Measurements from ENCODE around the gene CDC42EP2.

Gene CDC42EP2

GRCh38 chr11:65298131-65298535 lies 16.5 kb upstream of the CDC42EP2 start:
- no peak for DNase-seq (ENCODE audit: low read depth)

GRCh38 chr11:65298655-65299179 lies 15.9 kb upstream of the CDC42EP2 start:
- DNase-seq (ENCODE audit: low read depth): no peak

- DNase-seq (ENCODE audit: low read depth): no peak
Measured at GRCh38 chr11:65300621-65301275, 13.9 kb upstream of the CDC42EP2 start.

DNA sequence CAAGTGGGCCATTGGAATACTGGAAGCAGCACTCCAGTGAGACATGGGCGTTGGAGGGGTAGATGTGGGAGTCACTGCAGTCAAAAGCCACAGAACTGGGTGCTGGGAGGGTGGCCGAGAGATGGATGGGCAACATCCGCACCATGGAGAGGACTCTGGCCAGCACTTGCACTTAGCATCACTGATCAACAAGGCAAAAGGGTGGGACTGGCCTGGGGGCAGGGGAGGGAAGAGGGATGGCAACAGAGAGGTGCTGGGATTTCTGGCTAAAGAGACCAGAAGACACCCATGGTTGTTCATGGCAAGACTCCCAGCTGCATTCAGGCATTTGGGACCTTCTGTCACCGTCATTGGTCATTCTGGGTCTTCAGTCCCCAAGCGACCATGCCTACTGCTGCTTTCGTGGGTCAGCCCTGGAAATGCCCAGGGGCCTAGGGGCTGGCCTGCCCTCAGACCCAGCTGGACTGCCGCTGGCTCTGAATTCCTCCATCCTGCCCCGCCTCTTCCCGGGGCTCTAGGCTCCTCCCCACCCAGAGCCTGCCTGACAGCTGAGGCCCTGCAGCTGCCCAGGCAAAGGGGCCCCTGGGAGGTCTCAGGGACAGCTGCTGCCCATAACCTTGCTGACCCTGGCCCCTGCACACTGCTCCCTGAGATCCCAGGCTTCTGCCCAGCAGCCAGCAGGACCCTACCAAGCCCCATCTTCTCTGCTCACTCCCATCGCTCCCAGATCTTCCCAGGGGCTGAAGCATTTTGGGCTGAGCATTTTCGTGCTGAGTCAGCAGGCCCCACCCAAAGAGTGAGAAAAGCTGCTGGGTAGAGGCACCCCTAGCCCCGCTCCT lies 13.0 kb upstream of the CDC42EP2 start:
- DNase-seq (ENCODE audit: low read depth): no peak

- DNase-seq (ENCODE audit: low read depth): no peak
Measured at GRCh38 chr11:65303555-65303954, 11.1 kb upstream of the CDC42EP2 start.

DNA sequence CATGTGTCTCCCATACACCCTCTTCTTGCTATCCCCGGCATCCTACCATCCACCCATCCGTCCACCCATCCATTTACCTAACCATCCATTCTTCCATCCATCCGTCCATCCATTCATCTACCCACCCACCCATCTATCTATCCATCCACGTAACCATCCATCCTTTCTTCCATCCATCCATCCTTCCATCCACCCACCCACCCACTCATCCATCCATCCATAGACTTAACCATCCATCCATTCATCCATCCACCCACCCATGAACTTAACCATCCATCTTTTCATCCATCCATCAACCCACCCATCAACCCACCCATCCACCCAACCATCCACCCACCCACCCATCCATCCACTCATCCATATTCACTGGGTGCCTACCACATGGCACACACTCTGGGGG lies 10.6 kb upstream of the CDC42EP2 start:
- no peak for DNase-seq (ENCODE audit: low read depth)

GRCh38 chr11:65304613-65305012 lies 10.1 kb upstream of the CDC42EP2 start:
- DNase-seq (ENCODE audit: low read depth): no peak

GRCh38 chr11:65305501-65306268 lies 9.0 kb upstream of the CDC42EP2 start:
- DNase-seq (ENCODE audit: low read depth): no peak

DNA sequence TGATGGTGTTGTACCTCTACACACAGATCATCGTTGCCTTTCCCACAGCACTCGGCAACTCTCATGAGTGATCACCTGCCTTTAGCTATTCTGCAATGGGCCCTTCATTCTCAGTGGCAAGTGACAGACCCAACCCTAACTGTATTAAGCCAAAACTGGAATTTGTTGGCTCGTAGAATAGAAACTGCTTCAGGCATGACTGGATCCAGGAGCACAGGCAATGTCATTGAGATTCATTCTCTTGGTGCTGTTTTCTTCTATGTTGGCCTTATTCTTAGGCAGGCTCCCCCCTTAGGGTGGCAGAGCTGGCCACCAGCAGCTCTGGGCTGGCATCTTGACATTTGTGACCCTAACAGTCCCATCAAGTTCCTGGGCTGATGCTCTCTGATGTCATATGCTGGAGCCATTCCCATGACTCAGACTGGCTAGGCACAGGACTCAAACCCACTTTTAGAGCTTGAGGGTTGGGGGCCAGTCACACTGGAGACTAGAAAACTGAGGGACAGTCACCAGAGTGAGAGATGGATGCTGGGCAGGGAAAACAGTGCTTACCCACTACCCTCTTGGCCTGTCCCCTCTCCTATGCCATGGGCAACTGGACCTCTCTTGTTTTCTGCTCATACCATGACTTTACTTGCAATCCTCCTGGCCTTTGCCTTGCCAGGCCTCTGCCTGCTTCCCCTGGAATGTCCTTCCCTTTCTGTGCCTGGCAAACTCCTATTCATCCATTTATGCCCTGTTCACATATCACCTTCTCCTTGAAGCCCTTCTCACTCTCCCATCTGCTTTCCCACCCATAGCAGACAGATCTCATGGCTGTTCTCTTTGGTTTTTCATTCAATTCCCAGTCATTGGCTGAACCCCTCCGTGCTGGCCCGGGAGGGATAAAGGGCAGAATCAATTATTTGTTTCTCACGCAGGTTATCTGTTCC lies 7.1 kb upstream of the CDC42EP2 start:
- DNase-seq (ENCODE audit: low read depth): no peak

- DNase-seq (ENCODE audit: low read depth): no peak
Measured at GRCh38 chr11:65308281-65308891, 6.3 kb upstream of the CDC42EP2 start.

GRCh38 chr11:65309006-65309405 lies 5.7 kb upstream of the CDC42EP2 start:
- DNase-seq (ENCODE audit: low read depth): no peak

GRCh38 chr11:65310215-65310614 lies 4.5 kb upstream of the CDC42EP2 start:
- DNase-seq (ENCODE audit: low read depth): no peak

GRCh38 chr11:65310736-65311135 lies 3.9 kb upstream of the CDC42EP2 start:
- no peak for DNase-seq (ENCODE audit: low read depth)

DNA sequence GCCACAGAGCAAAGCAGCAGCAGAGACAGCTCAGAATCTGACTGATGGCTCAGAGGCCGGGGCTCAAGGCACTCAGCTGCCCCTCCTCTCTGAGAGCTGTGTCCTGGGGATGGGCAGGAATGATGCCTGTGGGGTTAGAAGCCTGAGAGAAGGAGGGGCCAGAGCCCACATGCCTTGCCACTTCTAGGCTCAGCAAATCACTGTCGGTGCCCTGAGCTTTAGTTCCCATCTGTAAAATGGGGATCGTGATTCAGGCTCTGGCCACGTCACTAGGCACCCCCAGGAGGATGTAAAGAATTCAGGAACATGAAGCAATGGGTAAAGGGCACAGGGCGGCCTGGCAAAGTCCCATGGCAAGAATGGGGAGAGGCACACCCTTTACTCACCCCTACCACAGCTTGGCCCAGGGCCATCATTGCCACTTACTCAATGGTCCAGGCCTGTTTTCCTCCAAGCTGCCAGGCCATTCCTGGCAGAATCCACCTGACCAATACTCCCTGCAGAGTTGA lies 3.4 kb upstream of the CDC42EP2 start:
- DNase-seq (ENCODE audit: low read depth): no peak

DNA sequence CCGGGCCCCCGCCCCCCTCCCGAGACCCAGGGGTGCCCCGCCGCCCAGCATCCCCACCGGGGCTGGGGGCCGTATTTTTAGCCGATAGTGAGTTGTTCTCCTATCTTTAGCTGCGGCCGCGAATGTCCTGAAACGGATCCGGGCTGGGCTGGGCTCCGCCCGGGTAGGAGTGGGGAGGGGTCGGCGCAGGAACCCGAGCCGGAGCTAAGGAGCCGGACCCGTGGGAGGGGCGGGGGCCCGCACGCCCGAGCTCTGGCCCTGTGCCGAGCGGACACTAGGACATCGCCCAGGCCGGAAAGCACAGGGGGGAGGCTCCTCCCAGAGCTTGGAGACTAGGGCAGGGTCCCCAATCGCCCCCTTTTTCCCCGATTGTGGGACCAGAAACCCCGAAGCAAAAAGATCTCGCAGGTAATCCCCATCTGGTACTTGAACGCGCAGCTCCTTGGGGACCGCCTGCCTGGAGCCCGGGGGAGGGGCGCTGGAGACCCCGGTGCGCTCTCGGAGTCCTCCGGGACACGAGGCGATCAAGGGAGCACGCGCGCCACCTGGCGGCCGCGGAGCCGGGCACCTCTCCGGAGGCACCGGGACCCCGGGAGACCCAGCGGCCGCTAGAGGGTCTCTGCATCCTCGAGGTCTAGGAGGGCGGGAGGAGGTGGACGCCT lies 669 bp downstream of the CDC42EP2 start:
- peak; percentile 75 for DNase-seq (ENCODE audit: low read depth)

- DNase-seq (ENCODE audit: low read depth): no peak
Measured at GRCh38 chr11:65315866-65316226, 1.2 kb downstream of the CDC42EP2 start.

DNA sequence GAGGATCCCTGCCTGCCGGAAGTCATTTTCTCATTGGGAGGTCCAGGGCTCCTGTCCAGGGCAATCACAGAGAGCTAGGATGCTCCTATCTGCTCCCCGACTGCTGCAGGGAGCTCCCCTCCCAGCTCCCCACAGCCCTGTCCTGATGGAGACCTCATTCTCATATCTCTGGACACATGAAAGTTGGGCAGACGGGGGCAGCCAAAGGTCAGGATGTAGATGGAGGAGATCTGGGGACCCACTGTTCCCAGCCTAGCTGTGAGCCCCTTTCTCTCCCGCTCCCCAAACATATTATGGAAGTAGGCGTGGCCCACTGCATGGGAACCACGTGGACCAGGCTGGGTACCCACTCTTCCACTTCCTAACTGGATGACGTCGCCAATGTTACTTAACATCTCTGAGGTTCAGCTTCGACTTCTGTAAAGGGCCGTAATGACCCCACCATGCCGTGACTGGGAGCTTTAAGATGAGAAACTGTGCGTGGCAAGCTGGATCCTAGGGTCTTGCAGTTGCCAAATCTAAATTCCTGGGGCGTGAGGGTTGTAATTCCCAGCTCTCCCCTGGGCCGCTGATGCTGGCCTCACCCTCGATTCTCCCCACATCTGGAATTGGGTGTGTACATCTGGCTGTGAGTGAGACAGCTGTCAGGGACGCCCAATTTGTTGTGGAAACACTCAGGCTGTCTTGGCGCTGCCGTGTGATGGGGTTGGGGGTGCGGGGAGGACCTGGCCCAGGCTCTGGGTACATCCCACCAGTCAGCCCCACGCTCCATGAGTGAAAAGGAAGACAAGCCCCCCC lies 1.8 kb downstream of the CDC42EP2 start:
- DNase-seq (ENCODE audit: low read depth): no peak

GRCh38 chr11:65317025-65317786 lies 2.5 kb downstream of the CDC42EP2 start:
- DNase-seq (ENCODE audit: low read depth): no peak

All from stimulated activated CD8-positive, alpha-beta memory T cell treated with anti-CD3 and anti-CD28 coated beads, Interleukin-4, amount 100 ng/mL, for 24 hours (primary cell).